WTC11 (cell line): ENCODE results near the gene CYB561A3. TPM values are rescaled to one million over a fixed set of nuclear protein-coding genes. Genes with fewer than 3 reads are reported as not detected.

Source experiments
- ATAC-seq: fragments of 200-7000 bp; cut with Tn5 transposase; 2 replicates; pipeline ENCODE4 v1.10.0; 2021; ENCODE audit warnings: mild to moderate bottlenecking, moderate library complexity
- CTCF ChIA-PET: fragments of 300-600 bp; sonication (Branson Sonifier 250); formaldehyde crosslinking; loops from one replicate; lab custom pipeline; 2021; ENCODE audit warnings: antibody characterized with exemption; lab: Charles Lee
- POLR2A ChIA-PET: fragments of 350-600 bp; sonication (Branson Sonifier 250); formaldehyde crosslinking; loops from one replicate; lab custom pipeline; 2021; ENCODE audit warnings: antibody characterized with exemption; lab: Charles Lee
- DNase-seq: peaks from one replicate; pipeline ENCODE4 v3.0.0; 2021; ENCODE audit warnings: low spot score
- H3K27ac Mint-ChIP-seq: 2 replicates; pipeline ENCODE4 v1.8.0; 2021; ENCODE audit warnings: mixed read lengths
- H3K27me3 Mint-ChIP-seq: 2 replicates; pipeline ENCODE4 v1.8.0; 2021; ENCODE audit warnings: low read depth, mild to moderate bottlenecking, moderate library complexity, mixed read lengths
- H3K36me3 Mint-ChIP-seq: 2 replicates; pipeline ENCODE4 v1.8.0; 2021; ENCODE audit warnings: mixed read lengths
- H3K4me1 Mint-ChIP-seq: 2 replicates; pipeline ENCODE4 v1.8.0; 2022; ENCODE audit warnings: mixed read lengths
- H3K4me3 Mint-ChIP-seq: 2 replicates; pipeline ENCODE4 v1.8.0; 2021; ENCODE audit warnings: mild to moderate bottlenecking, moderate library complexity, mixed read lengths
- H3K9me3 Mint-ChIP-seq: 2 replicates; pipeline ENCODE4 v1.8.0; 2021; ENCODE audit warnings: mixed read lengths
- CREM ChIP-seq: sonication (generic); formaldehyde crosslinking; IDR thresholded peaks from 2 replicates; pipeline ENCODE4 v1.8.1; 2022; ENCODE audit warnings: mild to moderate bottlenecking, missing genetic modification reagents, moderate library complexity
- EMX1 ChIP-seq: fragments of 250-450 bp; sonication (Bioruptor Pico); IDR thresholded peaks from 2 replicates; pipeline ENCODE4 v1.8.0; 2021; ENCODE audit warnings: mild to moderate bottlenecking
- FOXK1 ChIP-seq: sonication (generic); formaldehyde crosslinking; IDR thresholded peaks from 2 replicates; pipeline ENCODE4 v1.8.0; 2022; ENCODE audit warnings: mild to moderate bottlenecking, moderate library complexity, missing genetic modification reagents
- GRHL2 ChIP-seq: fragments of 250-450 bp; sonication (Bioruptor Pico); IDR thresholded peaks from 2 replicates; pipeline ENCODE4 v1.8.0; 2022; ENCODE audit warnings: mild to moderate bottlenecking, moderate library complexity; ENCODE audit not compliant: insufficient replicate concordance, severe bottlenecking
- GTF2I ChIP-seq: fragments of 250-450 bp; sonication (Bioruptor Pico); conservative IDR thresholded peaks from 2 replicates; pipeline ENCODE4 v1.4.0; 2021; ENCODE audit warnings: mild to moderate bottlenecking
- HMGA2 ChIP-seq: fragments of 250-450 bp; sonication (Bioruptor Pico); IDR thresholded peaks from 2 replicates; pipeline ENCODE4 v1.4.0; 2021; ENCODE audit warnings: mild to moderate bottlenecking, moderate library complexity
- MYBL2 ChIP-seq: sonication (generic); formaldehyde crosslinking; IDR thresholded peaks from 2 replicates; pipeline ENCODE4 v1.8.1; 2023; ENCODE audit warnings: mild to moderate bottlenecking, moderate library complexity, missing genetic modification reagents
- NFATC4 ChIP-seq: fragments of 250-450 bp; sonication (Bioruptor Pico); IDR thresholded peaks from 2 replicates; pipeline ENCODE4 v1.9.0; 2021; ENCODE audit warnings: mild to moderate bottlenecking
- NFYB ChIP-seq: sonication (generic); formaldehyde crosslinking; conservative IDR thresholded peaks from 2 replicates; pipeline ENCODE4 v1.8.0; 2022; ENCODE audit warnings: low read depth, missing genetic modification reagents
- NR3C1 ChIP-seq: sonication (generic); formaldehyde crosslinking; conservative IDR thresholded peaks from 2 replicates; pipeline ENCODE4 v1.8.1; 2023; ENCODE audit warnings: low read depth, mild to moderate bottlenecking, missing genetic modification reagents
- OVOL2 ChIP-seq: fragments of 250-450 bp; sonication (Bioruptor Pico); IDR thresholded peaks from 2 replicates; pipeline ENCODE4 v1.9.0; 2021; ENCODE audit warnings: mild to moderate bottlenecking, borderline replicate concordance
- PRRX2 ChIP-seq: fragments of 250-450 bp; sonication (Bioruptor Pico); IDR thresholded peaks from 2 replicates; pipeline ENCODE4 v1.8.0; 2021; ENCODE audit warnings: mild to moderate bottlenecking
- SOX15 ChIP-seq: fragments of 250-450 bp; sonication (Bioruptor Pico); IDR thresholded peaks from 2 replicates; pipeline ENCODE4 v1.9.0; 2021; ENCODE audit warnings: mild to moderate bottlenecking
- ZNF263 ChIP-seq: sonication (generic); formaldehyde crosslinking; IDR thresholded peaks from 2 replicates; pipeline ENCODE4 v1.8.1; 2022; ENCODE audit warnings: low read depth, mild to moderate bottlenecking, moderate library complexity, missing genetic modification reagents
- ZNF396 ChIP-seq: fragments of 250-450 bp; sonication (Bioruptor Pico); IDR thresholded peaks from 2 replicates; pipeline ENCODE4 v1.8.0; 2021; ENCODE audit warnings: mild to moderate bottlenecking, moderate library complexity, borderline replicate concordance
- total RNA-seq: library from RNA; stranded (reverse); gene quantifications from 3 replicates; pipeline ENCODE4 v1.2.3, GENCODE V29; 2021
- TF ChIP-seq, protein P1 (sequence below): fragments of 250-450 bp; sonication (Bioruptor Pico); IDR thresholded peaks from 2 replicates; pipeline ENCODE4 v1.8.0; 2021; ENCODE audit warnings: mild to moderate bottlenecking
- TF ChIP-seq, protein P2 (sequence below): fragments of 250-450 bp; sonication (Bioruptor Pico); IDR thresholded peaks from 2 replicates; pipeline ENCODE4 v1.9.0; 2021; ENCODE audit warnings: moderate library complexity, mild to moderate bottlenecking, inconsistent platforms, borderline replicate concordance
- TF ChIP-seq, protein P3 (sequence below): sonication (generic); formaldehyde crosslinking; IDR thresholded peaks from 2 replicates; pipeline ENCODE4 v1.8.0; 2022; ENCODE audit warnings: mild to moderate bottlenecking, missing genetic modification reagents
- TF ChIP-seq, protein P4 (sequence below): fragments of 250-450 bp; sonication (Bioruptor Pico); conservative IDR thresholded peaks from 2 replicates; pipeline ENCODE4 v1.9.0; 2021; ENCODE audit warnings: mild to moderate bottlenecking
- TF ChIP-seq, protein P5 (sequence below): sonication (generic); formaldehyde crosslinking; IDR thresholded peaks from 2 replicates; pipeline ENCODE4 v1.8.0; 2023; ENCODE audit warnings: missing genetic modification reagents, mild to moderate bottlenecking, borderline replicate concordance

CYB561A3 gene
- total RNA-seq, 1 experiment from 2014 or later, result 38.8 TPM

DNA sequence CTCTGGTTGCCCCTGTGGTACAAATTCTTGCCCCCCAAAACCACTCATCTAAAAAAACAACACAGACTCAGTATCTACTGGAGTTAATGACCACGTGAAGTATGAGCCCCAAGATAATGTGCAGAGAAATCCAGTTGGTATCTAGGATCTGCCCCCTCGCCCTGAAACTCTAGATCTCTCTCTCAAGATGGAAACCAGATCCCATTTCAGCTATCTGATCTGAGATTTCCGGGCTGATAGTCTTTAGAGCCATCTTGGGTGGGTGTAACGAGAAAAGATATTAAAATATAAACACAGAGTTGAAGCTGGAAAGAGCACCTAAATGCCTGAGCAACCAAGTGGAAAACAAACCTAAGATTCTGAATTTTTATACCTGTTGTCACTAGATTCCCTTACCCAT lies 52.5 kb downstream of the CYB561A3 start:
- ATAC-seq (no peak), DNase-seq (no peak)
- TF ChIP-seq, protein P1, sequence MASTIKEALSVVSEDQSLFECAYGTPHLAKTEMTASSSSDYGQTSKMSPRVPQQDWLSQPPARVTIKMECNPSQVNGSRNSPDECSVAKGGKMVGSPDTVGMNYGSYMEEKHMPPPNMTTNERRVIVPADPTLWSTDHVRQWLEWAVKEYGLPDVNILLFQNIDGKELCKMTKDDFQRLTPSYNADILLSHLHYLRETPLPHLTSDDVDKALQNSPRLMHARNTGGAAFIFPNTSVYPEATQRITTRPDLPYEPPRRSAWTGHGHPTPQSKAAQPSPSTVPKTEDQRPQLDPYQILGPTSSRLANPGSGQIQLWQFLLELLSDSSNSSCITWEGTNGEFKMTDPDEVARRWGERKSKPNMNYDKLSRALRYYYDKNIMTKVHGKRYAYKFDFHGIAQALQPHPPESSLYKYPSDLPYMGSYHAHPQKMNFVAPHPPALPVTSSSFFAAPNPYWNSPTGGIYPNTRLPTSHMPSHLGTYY (CRISPR knock-in tag), result no peak
- TF ChIP-seq OVOL2 (CRISPR knock-in tag) (no peak), ZNF263 (CRISPR knock-in tag) (no peak), ZNF396 (no peak), MYBL2 (CRISPR knock-in tag) (no peak), GRHL2 (no peak), GTF2I (no peak), FOXK1 (CRISPR knock-in tag) (no peak), NFATC4 (no peak)
- TF ChIP-seq, protein P2, sequence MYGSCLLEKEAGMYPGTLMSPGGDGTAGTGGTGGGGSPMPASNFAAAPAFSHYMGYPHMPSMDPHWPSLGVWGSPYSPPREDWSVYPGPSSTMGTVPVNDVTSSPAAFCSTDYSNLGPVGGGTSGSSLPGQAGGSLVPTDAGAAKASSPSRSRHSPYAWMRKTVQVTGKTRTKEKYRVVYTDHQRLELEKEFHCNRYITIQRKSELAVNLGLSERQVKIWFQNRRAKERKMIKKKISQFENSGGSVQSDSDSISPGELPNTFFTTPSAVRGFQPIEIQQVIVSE (CRISPR knock-in tag), result no peak
- POLR2A ChIA-PET, result interaction anchor here (1.5 kb wide), 1 partner anchor 27 kb away, joined by 3 read pairs; no protein-coding TSS in a partner anchor
- no peaks in the 10 kb centered on the region for H3K4me1 Mint-ChIP-seq
- H3K27ac Mint-ChIP-seq, result no peak overlapping the region
- H3K36me3 Mint-ChIP-seq, result peaks cover 34% of the 10 kb centered on the region
- CTCF ChIA-PET, result interaction anchor here (0.7 kb wide), 1 partner anchor 15 kb away, joined by 5 read pairs; no protein-coding TSS in a partner anchor
- no peak overlapping the region for H3K4me3 Mint-ChIP-seq
- no peaks in the 10 kb centered on the region for H3K27me3 Mint-ChIP-seq
- H3K9me3 Mint-ChIP-seq, result no peaks in the 10 kb centered on the region

DNA sequence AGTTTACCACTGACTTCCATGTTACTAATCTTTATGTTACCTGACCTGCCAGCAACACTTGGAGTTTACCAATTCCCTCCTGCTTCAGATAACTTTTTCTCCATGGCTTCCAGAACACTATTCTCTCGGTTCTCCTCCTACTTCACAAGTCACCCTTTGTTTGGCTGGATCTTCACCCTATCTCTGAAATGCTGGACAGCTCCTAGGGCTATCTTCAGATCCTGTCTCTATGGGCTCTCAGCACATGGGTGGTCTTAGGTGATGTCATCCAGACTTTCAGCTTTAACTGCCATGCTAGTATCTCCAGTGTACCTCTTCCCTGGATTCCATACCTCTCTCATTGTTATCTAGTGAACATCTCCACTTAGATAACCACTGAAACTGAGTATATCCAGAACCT lies 54.3 kb downstream of the CYB561A3 start:
- no peak for ATAC-seq
- TF ChIP-seq ZNF396, result no peak
- TF ChIP-seq EMX1 (CRISPR knock-in tag), result no peak
- TF ChIP-seq HMGA2 (CRISPR knock-in tag), result no peak
- Mint-ChIP-seq H3K4me1 (no peaks in the 10 kb centered on the region), H3K9me3 (no peaks in the 10 kb centered on the region), H3K4me3 (no peak overlapping the region), H3K36me3 (peaks cover 34% of the 10 kb centered on the region), H3K27me3 (no peaks in the 10 kb centered on the region), H3K27ac (no peak overlapping the region)
- no peak for DNase-seq
- CTCF ChIA-PET, result no interaction called here
- POLR2A ChIA-PET, result interaction anchor here (0.6 kb wide), 1 partner anchor 87 kb away, joined by 3 read pairs; no protein-coding TSS in a partner anchor

DNA sequence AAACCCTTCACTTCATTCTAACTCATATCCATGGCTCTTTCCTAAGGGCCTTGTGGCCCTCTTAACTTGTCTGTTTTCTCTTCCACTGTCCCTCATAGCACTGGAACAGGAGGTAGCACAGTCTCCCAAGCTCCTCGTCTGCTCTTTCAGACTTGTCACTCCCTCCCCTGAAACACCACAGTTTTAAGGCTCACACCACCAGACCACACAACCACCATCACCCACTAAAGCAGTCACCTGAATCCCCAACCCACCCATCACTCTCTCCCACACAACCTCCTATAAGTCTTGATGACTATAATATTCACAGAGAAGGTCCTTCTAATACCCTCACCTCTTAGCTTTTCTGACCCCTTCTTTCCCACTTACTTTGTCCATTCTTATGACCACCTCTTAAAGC lies 55.5 kb downstream of the CYB561A3 start:
- ChIA-PET POLR2A (no interaction called here), CTCF (no interaction called here)
- DNase-seq (no peak), ATAC-seq (no peak)
- Mint-ChIP-seq H3K4me1 (no peaks in the 10 kb centered on the region), H3K9me3 (no peaks in the 10 kb centered on the region), H3K4me3 (no peak overlapping the region), H3K27me3 (no peaks in the 10 kb centered on the region), H3K27ac (no peak overlapping the region), H3K36me3 (peaks cover 38% of the 10 kb centered on the region)
- TF ChIP-seq PRRX2 (no peak), CREM (no peak), EMX1 (CRISPR knock-in tag) (no peak), NR3C1 (CRISPR knock-in tag) (no peak), NFYB (no peak), SOX15 (no peak)
- TF ChIP-seq, protein P3, sequence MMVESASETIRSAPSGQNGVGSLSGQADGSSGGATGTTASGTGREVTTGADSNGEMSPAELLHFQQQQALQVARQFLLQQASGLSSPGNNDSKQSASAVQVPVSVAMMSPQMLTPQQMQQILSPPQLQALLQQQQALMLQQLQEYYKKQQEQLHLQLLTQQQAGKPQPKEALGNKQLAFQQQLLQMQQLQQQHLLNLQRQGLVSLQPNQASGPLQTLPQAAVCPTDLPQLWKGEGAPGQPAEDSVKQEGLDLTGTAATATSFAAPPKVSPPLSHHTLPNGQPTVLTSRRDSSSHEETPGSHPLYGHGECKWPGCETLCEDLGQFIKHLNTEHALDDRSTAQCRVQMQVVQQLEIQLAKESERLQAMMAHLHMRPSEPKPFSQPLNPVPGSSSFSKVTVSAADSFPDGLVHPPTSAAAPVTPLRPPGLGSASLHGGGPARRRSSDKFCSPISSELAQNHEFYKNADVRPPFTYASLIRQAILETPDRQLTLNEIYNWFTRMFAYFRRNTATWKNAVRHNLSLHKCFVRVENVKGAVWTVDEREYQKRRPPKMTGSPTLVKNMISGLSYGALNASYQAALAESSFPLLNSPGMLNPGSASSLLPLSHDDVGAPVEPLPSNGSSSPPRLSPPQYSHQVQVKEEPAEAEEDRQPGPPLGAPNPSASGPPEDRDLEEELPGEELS (CRISPR knock-in tag), result no peak
- TF ChIP-seq, protein P4, sequence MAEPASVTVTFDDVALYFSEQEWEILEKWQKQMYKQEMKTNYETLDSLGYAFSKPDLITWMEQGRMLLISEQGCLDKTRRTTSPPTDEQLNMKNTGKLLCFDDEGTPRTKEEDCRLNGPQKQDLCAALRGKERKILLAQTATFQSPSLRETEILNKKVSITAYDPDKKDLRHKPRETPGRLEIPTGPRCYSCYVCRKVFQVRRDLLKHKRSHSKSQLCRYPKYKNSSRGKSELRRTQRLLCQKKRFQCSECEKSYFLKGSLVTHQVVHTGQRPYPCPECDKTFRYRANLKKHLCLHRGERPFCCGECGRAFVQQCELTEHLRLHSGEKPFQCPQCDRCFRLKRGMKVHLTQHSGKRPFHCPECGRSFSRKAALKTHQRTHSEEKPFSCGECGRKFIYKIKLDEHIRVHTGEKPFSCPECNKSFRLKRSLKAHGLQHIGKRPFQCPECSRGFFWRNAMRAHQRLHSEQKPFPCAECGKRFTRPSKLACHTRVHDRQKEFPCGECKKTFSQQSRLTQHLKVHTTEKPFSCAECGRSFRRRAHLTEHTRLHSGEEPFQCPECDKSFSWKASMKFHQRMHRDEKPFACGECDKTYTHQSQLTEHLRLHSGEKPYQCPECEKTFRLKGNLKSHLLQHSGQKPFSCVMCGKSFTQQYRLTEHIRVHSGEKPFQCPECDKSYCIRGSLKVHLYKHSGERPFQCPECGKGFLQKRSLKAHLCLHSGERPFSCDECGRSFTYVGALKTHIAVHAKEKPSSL (CRISPR knock-in tag), result no peak
- TF ChIP-seq, protein P5, sequence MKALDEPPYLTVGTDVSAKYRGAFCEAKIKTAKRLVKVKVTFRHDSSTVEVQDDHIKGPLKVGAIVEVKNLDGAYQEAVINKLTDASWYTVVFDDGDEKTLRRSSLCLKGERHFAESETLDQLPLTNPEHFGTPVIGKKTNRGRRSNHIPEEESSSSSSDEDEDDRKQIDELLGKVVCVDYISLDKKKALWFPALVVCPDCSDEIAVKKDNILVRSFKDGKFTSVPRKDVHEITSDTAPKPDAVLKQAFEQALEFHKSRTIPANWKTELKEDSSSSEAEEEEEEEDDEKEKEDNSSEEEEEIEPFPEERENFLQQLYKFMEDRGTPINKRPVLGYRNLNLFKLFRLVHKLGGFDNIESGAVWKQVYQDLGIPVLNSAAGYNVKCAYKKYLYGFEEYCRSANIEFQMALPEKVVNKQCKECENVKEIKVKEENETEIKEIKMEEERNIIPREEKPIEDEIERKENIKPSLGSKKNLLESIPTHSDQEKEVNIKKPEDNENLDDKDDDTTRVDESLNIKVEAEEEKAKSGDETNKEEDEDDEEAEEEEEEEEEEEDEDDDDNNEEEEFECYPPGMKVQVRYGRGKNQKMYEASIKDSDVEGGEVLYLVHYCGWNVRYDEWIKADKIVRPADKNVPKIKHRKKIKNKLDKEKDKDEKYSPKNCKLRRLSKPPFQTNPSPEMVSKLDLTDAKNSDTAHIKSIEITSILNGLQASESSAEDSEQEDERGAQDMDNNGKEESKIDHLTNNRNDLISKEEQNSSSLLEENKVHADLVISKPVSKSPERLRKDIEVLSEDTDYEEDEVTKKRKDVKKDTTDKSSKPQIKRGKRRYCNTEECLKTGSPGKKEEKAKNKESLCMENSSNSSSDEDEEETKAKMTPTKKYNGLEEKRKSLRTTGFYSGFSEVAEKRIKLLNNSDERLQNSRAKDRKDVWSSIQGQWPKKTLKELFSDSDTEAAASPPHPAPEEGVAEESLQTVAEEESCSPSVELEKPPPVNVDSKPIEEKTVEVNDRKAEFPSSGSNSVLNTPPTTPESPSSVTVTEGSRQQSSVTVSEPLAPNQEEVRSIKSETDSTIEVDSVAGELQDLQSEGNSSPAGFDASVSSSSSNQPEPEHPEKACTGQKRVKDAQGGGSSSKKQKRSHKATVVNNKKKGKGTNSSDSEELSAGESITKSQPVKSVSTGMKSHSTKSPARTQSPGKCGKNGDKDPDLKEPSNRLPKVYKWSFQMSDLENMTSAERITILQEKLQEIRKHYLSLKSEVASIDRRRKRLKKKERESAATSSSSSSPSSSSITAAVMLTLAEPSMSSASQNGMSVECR (CRISPR knock-in tag), result no peak
